C4-2B (cell line): ENCODE measurements around the gene CHDH.

Source experiments
- H3K27ac ChIP-seq: fragments of 450-650 bp; 2 replicates; pipeline ENCODE4 v1.5.1; 2017
- CTCF ChIP-seq: fragments of 450-650 bp; conservative IDR thresholded peaks from 2 replicates; pipeline ENCODE4 v1.5.1; 2017; ENCODE audit warnings: mild to moderate bottlenecking
- ZFX ChIP-seq: fragments of 450-650 bp; IDR thresholded peaks from 2 replicates; pipeline ENCODE4 v1.6.1; 2017

The CHDH gene

GRCh38 chr3:53813229-53813628 lies 33.0 kb downstream of the CHDH start:
- no peak overlapping the region for H3K27ac ChIP-seq
- TF ChIP-seq CTCF (no peak), ZFX (no peak)

GRCh38 chr3:53812434-53812833 lies 33.8 kb downstream of the CHDH start:
- no peak overlapping the region for H3K27ac ChIP-seq
- TF ChIP-seq CTCF, result no peak; the same call in 1 of the 2 replicates
- no peak for TF ChIP-seq ZFX

DNA sequence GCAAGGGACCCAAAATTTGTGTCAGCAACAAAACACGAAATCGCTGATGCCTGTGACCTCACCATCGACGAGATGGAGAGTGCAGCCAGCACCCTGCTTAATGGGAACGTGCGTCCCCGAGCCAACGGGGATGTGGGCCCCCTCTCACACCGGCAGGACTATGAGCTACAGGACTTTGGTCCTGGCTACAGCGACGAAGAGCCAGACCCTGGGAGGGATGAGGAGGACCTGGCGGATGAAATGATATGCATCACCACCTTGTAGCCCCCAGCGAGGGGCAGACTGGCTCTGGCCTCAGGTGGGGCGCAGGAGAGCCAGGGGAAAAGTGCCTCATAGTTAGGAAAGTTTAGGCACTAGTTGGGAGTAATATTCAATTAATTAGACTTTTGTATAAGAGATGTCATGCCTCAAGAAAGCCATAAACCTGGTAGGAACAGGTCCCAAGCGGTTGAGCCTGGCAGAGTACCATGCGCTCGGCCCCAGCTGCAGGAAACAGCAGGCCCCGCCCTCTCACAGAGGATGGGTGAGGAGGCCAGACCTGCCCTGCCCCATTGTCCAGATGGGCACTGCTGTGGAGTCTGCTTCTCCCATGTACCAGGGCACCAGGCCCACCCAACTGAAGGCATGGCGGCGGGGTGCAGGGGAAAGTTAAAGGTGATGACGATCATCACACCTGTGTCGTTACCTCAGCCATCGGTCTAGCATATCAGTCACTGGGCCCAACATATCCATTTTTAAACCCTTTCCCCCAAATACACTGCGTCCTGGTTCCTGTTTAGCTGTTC lies 34.9 kb downstream of the CHDH start:
- TF ChIP-seq CTCF (no peak), ZFX (no peak)
- H3K27ac ChIP-seq, result no peak overlapping the region

GRCh38 chr3:53809764-53810400 lies 36.3 kb downstream of the CHDH start:
- no peak overlapping the region for H3K27ac ChIP-seq

DNA sequence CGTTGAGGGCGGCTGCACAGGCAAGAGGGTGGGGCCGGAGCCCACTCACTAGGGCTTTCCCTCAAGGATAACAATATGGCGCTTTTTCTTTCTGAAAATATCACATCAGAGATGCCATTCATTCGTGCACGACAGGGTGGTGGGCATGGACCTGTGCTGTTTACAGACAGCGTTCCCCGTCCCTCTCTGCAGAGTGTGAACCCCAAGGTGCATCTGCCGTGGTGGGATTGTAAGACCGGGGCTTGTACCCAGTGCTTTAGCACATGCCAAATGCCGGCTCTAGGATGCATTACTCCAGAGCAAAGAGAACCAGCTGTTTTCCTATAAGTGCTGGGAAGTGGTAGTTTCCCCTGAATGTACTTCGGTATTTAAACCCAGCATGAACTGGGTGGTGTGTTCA lies 37.0 kb downstream of the CHDH start:
- no peak for TF ChIP-seq CTCF
- TF ChIP-seq ZFX, result no peak
- no peak overlapping the region for H3K27ac ChIP-seq

More at GRCh38 chr3:53809764-53810400, 36.3 kb downstream of the CHDH start:
- TF ChIP-seq ZFX (no peak), CTCF (no peak)

- H3K27ac ChIP-seq, result no peak overlapping the region
- TF ChIP-seq ZFX, result no peak
- no peak for TF ChIP-seq CTCF
Observed at GRCh38 chr3:53808496-53808895, 37.7 kb downstream of the CHDH start.

DNA sequence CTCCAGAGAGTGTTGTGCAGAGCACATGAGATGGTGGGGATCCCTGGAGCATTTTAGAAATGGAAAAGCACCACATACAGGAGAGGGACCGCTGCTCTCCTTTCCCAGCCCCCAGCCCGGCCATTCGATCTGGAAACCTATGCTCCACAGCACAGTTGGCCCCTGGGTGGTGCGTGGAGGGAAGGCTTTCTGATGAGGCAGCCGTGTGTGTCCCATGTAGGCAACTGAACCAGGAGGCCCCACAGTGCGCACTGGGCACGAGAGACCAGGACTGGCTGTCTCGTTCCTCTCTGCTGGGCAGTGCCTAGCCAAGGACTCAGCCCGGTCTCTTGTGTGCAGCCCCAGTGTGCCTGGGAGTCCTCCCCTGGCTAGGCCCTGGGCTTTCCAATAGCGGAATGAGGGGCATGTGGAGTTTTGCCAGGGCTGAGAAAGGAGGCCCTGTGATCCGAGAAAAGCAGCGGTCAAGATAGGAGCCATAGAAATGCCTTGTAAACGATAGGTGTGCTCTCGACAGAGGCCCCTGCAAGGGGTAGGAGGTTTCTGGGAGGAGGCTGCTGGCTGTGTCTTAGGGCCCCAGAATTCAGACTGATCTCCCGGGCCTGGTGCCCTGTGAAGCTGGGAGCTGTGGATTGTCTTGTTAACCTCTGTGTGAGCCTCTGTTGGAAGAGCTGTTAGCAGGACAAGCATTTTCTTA lies 39.0 kb downstream of the CHDH start:
- no peak overlapping the region for H3K27ac ChIP-seq
- no peak for TF ChIP-seq ZFX
- TF ChIP-seq CTCF, result no peak
